SK-N-SH (cell line): Measurements from ENCODE around the gene CYSTM1. TPM values are rescaled to one million over a fixed set of nuclear protein-coding genes. Genes with fewer than 3 reads are reported as not detected.

Experiments used
- CTCF ChIA-PET: fragments of 300-600, 350-600 bp; formaldehyde crosslinking; extraction: SDS; loops from one replicate; lab custom pipeline; 2021; lab: Yijun Ruan, JAX
- POLR2A ChIA-PET: fragments of 350-600 bp; sonication (Branson Sonifier 250); formaldehyde crosslinking; extraction: SDS; loops from one replicate; lab custom pipeline; 2020; ENCODE audit warnings: antibody characterized with exemption, inconsistent platforms; lab: Yijun Ruan, JAX
- DNase-seq: peaks from one replicate; pipeline ENCODE4 v3.0.0; 2012
- H2AFZ ChIP-seq: fragments of 200-600 bp; sonication (generic); 2 replicates; pipeline ENCODE4 v1.8.1; 2016; ENCODE audit warnings: antibody characterized with exemption, mild to moderate bottlenecking, low read depth
- H3F3A ChIP-seq: fragments of 200-600 bp; sonication (generic); replicated peaks from 2 replicates; pipeline ENCODE3; 2016; ENCODE audit warnings: antibody characterized with exemption, mild to moderate bottlenecking; ENCODE audit not compliant: insufficient read depth
- H3K27ac ChIP-seq, 2 experiments: fragments of 200-500 bp in 1 of 2; fragments of 200-600 bp in 1 of 2; sonication (Bioruptor generic) in 1 of 2; sonication (generic), shearing (Covaris generic) in 1 of 2; 2 replicates each; pipeline versions ENCODE4 v1.5.1 to v1.6.1; 2014 to 2016; ENCODE audit warnings: low read depth in 2 of 2, inconsistent platforms in 1 of 2, low read length in 1 of 2, mild to moderate bottlenecking in 1 of 2, mixed read lengths in 1 of 2
- H3K27me3 ChIP-seq: fragments of 200-600 bp; sonication (generic), shearing (Covaris generic); 2 replicates; pipeline ENCODE4 v1.6.1; 2016; ENCODE audit warnings: mixed run types; ENCODE audit not compliant: insufficient read depth
- H3K36me3 ChIP-seq, 2 experiments: fragments of 200-500 bp in 1 of 2; fragments of 200-600 bp in 1 of 2; sonication (Bioruptor generic) in 1 of 2; sonication (generic) in 1 of 2; replicated peaks in 1 of 2; 2 replicates each; pipeline versions ENCODE3 to v1.5.1; 2014 to 2016; ENCODE audit warnings: low read length in 1 of 2, mild to moderate bottlenecking in 1 of 2; ENCODE audit not compliant: insufficient read depth in 2 of 2, control insufficient read depth in 1 of 2
- H3K4me1 ChIP-seq, 2 experiments: fragments of 200-500 bp in 1 of 2; fragments of 200-600 bp in 1 of 2; sonication (Bioruptor generic) in 1 of 2; sonication (generic), shearing (Covaris generic) in 1 of 2; 2 replicates each; pipeline versions ENCODE4 v1.5.1 to v1.6.1; 2014 to 2016; ENCODE audit warnings: low read depth in 1 of 2, low read length in 1 of 2, mixed run types in 1 of 2; ENCODE audit not compliant: insufficient read depth in 2 of 2, control insufficient read depth in 1 of 2
- H3K4me2 ChIP-seq: fragments of 200-600 bp; sonication (generic), shearing (Covaris generic); 2 replicates; pipeline ENCODE4 v1.6.1; 2017; ENCODE audit warnings: mixed run types
- H3K4me3 ChIP-seq, 2 experiments: fragments of 200-500 bp in 1 of 2; fragments of 200-600 bp in 1 of 2; sonication (Bioruptor generic) in 1 of 2; sonication (generic), shearing (Covaris generic) in 1 of 2; 2 replicates each; pipeline versions ENCODE4 v1.5.1 to v1.8.1; 2014 to 2016; ENCODE audit warnings: low read depth in 2 of 2, inconsistent platforms in 1 of 2, low read length in 1 of 2, mild to moderate bottlenecking in 1 of 2, mixed read lengths in 1 of 2, moderate library complexity in 1 of 2
- H3K79me2 ChIP-seq: fragments of 200-600 bp; sonication (generic); 2 replicates; pipeline ENCODE4 v1.8.1; 2017; ENCODE audit warnings: mild to moderate bottlenecking; ENCODE audit not compliant: insufficient read depth
- H3K9ac ChIP-seq: fragments of 200-600 bp; sonication (generic); 2 replicates; pipeline ENCODE4 v1.6.1; 2017; ENCODE audit warnings: mixed run types
- H3K9me2 ChIP-seq: fragments of 200-600 bp; sonication (generic); 2 replicates; pipeline ENCODE4 v1.6.1; 2017; ENCODE audit warnings: mixed run types
- H3K9me3 ChIP-seq: fragments of 200-600 bp; sonication (generic); 2 replicates; pipeline ENCODE4 v1.6.1; 2017; ENCODE audit warnings: mixed run types, mild to moderate bottlenecking, moderate library complexity
- H4K20me1 ChIP-seq: fragments of 200-600 bp; sonication (generic); 2 replicates; pipeline ENCODE4 v1.6.1; 2017; ENCODE audit warnings: mild to moderate bottlenecking, mixed run types; ENCODE audit not compliant: insufficient read depth
- CTCF ChIP-seq: fragments of 200-600 bp; sonication (generic); IDR thresholded peaks from 2 replicates; pipeline ENCODE4 v1.6.1; 2017; ENCODE audit warnings: antibody characterized with exemption, mild to moderate bottlenecking, moderate library complexity
- FOSL2 ChIP-seq: IDR thresholded peaks from 2 replicates; pipeline ENCODE4 v1.4.0; 2012; ENCODE audit warnings: low read depth, mild to moderate bottlenecking, moderate library complexity, borderline replicate concordance
- GABPA ChIP-seq: IDR thresholded peaks from 2 replicates; pipeline ENCODE4 v1.4.0; 2012; ENCODE audit warnings: low read depth, mild to moderate bottlenecking
- JUND ChIP-seq: IDR thresholded peaks from 2 replicates; pipeline ENCODE4 v1.4.0; 2012
- MEF2A ChIP-seq: IDR thresholded peaks from 2 replicates; pipeline ENCODE4 v1.4.0; 2012; ENCODE audit warnings: low read depth, borderline replicate concordance
- NFIC ChIP-seq: IDR thresholded peaks from 2 replicates; pipeline ENCODE4 v1.4.0; 2012; ENCODE audit warnings: borderline replicate concordance
- NRF1 ChIP-seq: IDR thresholded peaks from 2 replicates; pipeline ENCODE4 v1.6.1; 2012; ENCODE audit warnings: low read depth, mild to moderate bottlenecking, low read length
- PBX3 ChIP-seq: IDR thresholded peaks from 2 replicates; pipeline ENCODE4; 2012
- RAD21 ChIP-seq: IDR thresholded peaks from 2 replicates; pipeline ENCODE4 v1.6.1; 2012; ENCODE audit warnings: mild to moderate bottlenecking, low read length
- RCOR1 ChIP-seq: fragments of 150-350 bp; IDR thresholded peaks from 2 replicates; pipeline ENCODE4 v1.6.1; 2017; ENCODE audit warnings: antibody characterized with exemption, low read length
- RXRA ChIP-seq: IDR thresholded peaks from 2 replicates; pipeline ENCODE4 v1.4.0; 2012; ENCODE audit warnings: low read depth, mild to moderate bottlenecking, borderline replicate concordance
- SIN3A ChIP-seq: IDR thresholded peaks from 2 replicates; pipeline ENCODE4 v1.6.1; 2012; ENCODE audit warnings: low read depth, mild to moderate bottlenecking, low read length, moderate library complexity, borderline replicate concordance
- TAF1 ChIP-seq: IDR thresholded peaks from 2 replicates; pipeline ENCODE4 v1.6.1; 2012; ENCODE audit warnings: low read depth, mild to moderate bottlenecking, low read length, moderate library complexity, borderline replicate concordance
- TCF12 ChIP-seq: IDR thresholded peaks from 2 replicates; pipeline ENCODE4 v1.4.0; 2012
- TEAD4 ChIP-seq: IDR thresholded peaks from 2 replicates; pipeline ENCODE4 v1.4.0; 2012; ENCODE audit warnings: mild to moderate bottlenecking, borderline replicate concordance; ENCODE audit not compliant: insufficient read depth
- YY1 ChIP-seq: IDR thresholded peaks from 2 replicates; pipeline ENCODE4 v1.4.0; 2012; ENCODE audit warnings: low read depth, mild to moderate bottlenecking
- WGBS: methylation state at CpG from one replicate; pipeline ENCODE4 v1.1.6; 2017; ENCODE audit warnings: low lambda C conversion rate; 5-methylcytosine and 5-hydroxymethylcytosine counted together
- polyA plus RNA-seq, 3 experiments: library from polyadenylated mRNA; depleted of rRNA; stranded (reverse); fragments of >200 nt; gene quantifications; 2 replicates each; pipeline ENCODE4 v1.2.3, GENCODE V29; 2012

Gene CYSTM1
- polyA plus RNA-seq, 1 of the 3 experiments (the other 2 are of a cell fraction): 27.1 TPM

- Histone ChIP-seq H3K4me1 (no peaks in the 10 kb centered on the region; a peak in 1 of 4 replicates), H3F3A (no peaks in the 10 kb centered on the region), H3K36me3 (no peaks in the 10 kb centered on the region), H4K20me1 (no peaks in the 10 kb centered on the region), H3K4me2 (no peak overlapping the region), H3K27me3 (no peaks in the 10 kb centered on the region), H2AFZ (no peak overlapping the region), H3K4me3 (no peak overlapping the region), H3K9me2 (no peaks in the 10 kb centered on the region), H3K9me3 (no peaks in the 10 kb centered on the region), H3K9ac (no peak overlapping the region), H3K27ac (peak overlapping the region in 1 of 2 experiments; percentile 33; a peak in 2 of 4 replicates), H3K79me2 (no peaks in the 10 kb centered on the region)
- 57% methylated on average over 4 of the region's 4 CpGs for WGBS
- POLR2A ChIA-PET: interaction anchor here (0.6 kb wide), 1 partner anchor 28 kb away, joined by 4 read pairs; no protein-coding TSS in a partner anchor
- CTCF ChIA-PET: no interaction called here
- DNase-seq: no peak
- no peak for TF ChIP-seq CTCF
- peak; percentile 57 for TF ChIP-seq JUND
- peak; percentile 35 for TF ChIP-seq TCF12
- TF ChIP-seq FOSL2: peak; percentile 77
- no peak for TF ChIP-seq PBX3
- TF ChIP-seq SIN3A: no peak
Measured at GRCh38 chr5:140202078-140202477, 27.1 kb downstream of the CYSTM1 start.

- TF ChIP-seq CTCF (no peak), TEAD4 (no peak), RCOR1 (no peak), NRF1 (no peak), NFIC (no peak), MEF2A (no peak), GABPA (no peak), YY1 (no peak), RXRA (no peak), SIN3A (no peak), RAD21 (no peak), TAF1 (no peak)
- Histone ChIP-seq H3F3A (no peaks in the 10 kb centered on the region), H3K9ac (no peak overlapping the region), H3K4me3 (no peak overlapping the region), H3K79me2 (no peaks in the 10 kb centered on the region), H3K36me3 (no peaks in the 10 kb centered on the region), H4K20me1 (no peaks in the 10 kb centered on the region), H3K9me2 (no peaks in the 10 kb centered on the region), H2AFZ (no peak overlapping the region), H3K27ac (peak overlapping the region in 1 of 2 experiments; percentile 33; a peak in 1 of 4 replicates), H3K4me2 (no peak overlapping the region), H3K4me1 (no peaks in the 10 kb centered on the region; a peak in 1 of 4 replicates), H3K27me3 (no peaks in the 10 kb centered on the region), H3K9me3 (no peaks in the 10 kb centered on the region)
- CTCF ChIA-PET: no interaction called here
- 86% methylated on average over 2 of the region's 2 CpGs for WGBS
- POLR2A ChIA-PET: no interaction called here
- DNase-seq: no peak
Measured at GRCh38 chr5:140202610-140203009, 27.6 kb downstream of the CYSTM1 start.
